SU-DHL-6 (cell line): Measurements from ENCODE around the gene RAD51B.

ENCODE experiments used
- H2AFZ ChIP-seq: fragments of 200-600 bp; sonication (generic); 2 replicates; pipeline ENCODE4 v1.6.1; 2014; ENCODE audit warnings: low read depth, mild to moderate bottlenecking, moderate library complexity, mixed read lengths, antibody characterized with exemption, low read length; ENCODE audit not compliant: severe bottlenecking
- H3F3A ChIP-seq: fragments of 200-600 bp; shearing (Covaris generic); 2 replicates; pipeline ENCODE4 v1.6.0; 2016; ENCODE audit warnings: antibody characterized with exemption, mild to moderate bottlenecking; ENCODE audit not compliant: insufficient read depth
- H3K27ac ChIP-seq: fragments of 200-600 bp; sonication (generic); 2 replicates; pipeline ENCODE4 v1.5.1; 2016; ENCODE audit warnings: low read depth, mild to moderate bottlenecking, low read length, moderate library complexity, mixed read lengths
- H3K27me3 ChIP-seq: fragments of 200-600 bp; sonication (generic), shearing (Covaris generic); 2 replicates; pipeline ENCODE4 v1.6.0; 2014; ENCODE audit warnings: mild to moderate bottlenecking, low read length
- H3K36me3 ChIP-seq: fragments of 200-600 bp; sonication (generic); 2 replicates; pipeline ENCODE4 v1.6.1; 2014; ENCODE audit warnings: mild to moderate bottlenecking, low read length, mixed read lengths
- H3K4me2 ChIP-seq: fragments of 300-600, 200-600 bp; shearing (Covaris generic), sonication (generic); 2 replicates; pipeline ENCODE4 v1.6.0; 2014; ENCODE audit warnings: low read length, low read depth, mild to moderate bottlenecking; ENCODE audit not compliant: poor library complexity, severe bottlenecking
- H3K4me3 ChIP-seq: fragments of 200-600 bp; sonication (generic); 2 replicates; pipeline ENCODE4 v1.5.1; 2014; ENCODE audit warnings: antibody characterized with exemption, low read length, mild to moderate bottlenecking, mixed read lengths; ENCODE audit not compliant: insufficient read depth, poor library complexity, severe bottlenecking
- H3K79me2 ChIP-seq: fragments of 200-600 bp; sonication (generic); 2 replicates; pipeline ENCODE4 v1.6.1; 2014; ENCODE audit warnings: mild to moderate bottlenecking, low read length, moderate library complexity; ENCODE audit not compliant: insufficient read depth
- H3K9ac ChIP-seq: fragments of 200-600 bp; sonication (generic); 2 replicates; pipeline ENCODE4 v1.7.0; 2014; ENCODE audit warnings: mild to moderate bottlenecking, low read length
- H3K9me2 ChIP-seq: fragments of 200-600 bp; sonication (generic); replicated peaks from 2 replicates; pipeline ENCODE4 v1.6.1; 2014; ENCODE audit warnings: low read length; ENCODE audit not compliant: insufficient read depth
- H3K9me3 ChIP-seq: fragments of 200-600 bp; sonication (generic); 2 replicates; pipeline ENCODE4 v1.6.1; 2014; ENCODE audit warnings: low read length, mixed read lengths; ENCODE audit not compliant: insufficient read depth
- H4K20me1 ChIP-seq: fragments of 200-600 bp; sonication (generic); 2 replicates; pipeline ENCODE4 v1.6.1; 2014; ENCODE audit warnings: low read depth, mild to moderate bottlenecking, antibody characterized with exemption, low read length, moderate library complexity, mixed read lengths
- EZH2phosphoT487 ChIP-seq: fragments of 200-600 bp; sonication (generic), shearing (Covaris generic); conservative IDR thresholded peaks from 2 replicates; pipeline ENCODE4 v1.6.1; 2018; ENCODE audit warnings: mild to moderate bottlenecking, antibody characterized with exemption, low read length, moderate library complexity, mixed read lengths
- TF ChIP-seq, protein P1 (sequence below): fragments of 200-600 bp; sonication (generic); IDR thresholded peaks from one replicate; pipeline ENCODE4 v1.5.1; 2017; ENCODE audit warnings: antibody characterized with exemption, mild to moderate bottlenecking, low read length, moderate library complexity; ENCODE audit not compliant: insufficient read depth, poor library complexity, severe bottlenecking

RAD51B gene

DNA sequence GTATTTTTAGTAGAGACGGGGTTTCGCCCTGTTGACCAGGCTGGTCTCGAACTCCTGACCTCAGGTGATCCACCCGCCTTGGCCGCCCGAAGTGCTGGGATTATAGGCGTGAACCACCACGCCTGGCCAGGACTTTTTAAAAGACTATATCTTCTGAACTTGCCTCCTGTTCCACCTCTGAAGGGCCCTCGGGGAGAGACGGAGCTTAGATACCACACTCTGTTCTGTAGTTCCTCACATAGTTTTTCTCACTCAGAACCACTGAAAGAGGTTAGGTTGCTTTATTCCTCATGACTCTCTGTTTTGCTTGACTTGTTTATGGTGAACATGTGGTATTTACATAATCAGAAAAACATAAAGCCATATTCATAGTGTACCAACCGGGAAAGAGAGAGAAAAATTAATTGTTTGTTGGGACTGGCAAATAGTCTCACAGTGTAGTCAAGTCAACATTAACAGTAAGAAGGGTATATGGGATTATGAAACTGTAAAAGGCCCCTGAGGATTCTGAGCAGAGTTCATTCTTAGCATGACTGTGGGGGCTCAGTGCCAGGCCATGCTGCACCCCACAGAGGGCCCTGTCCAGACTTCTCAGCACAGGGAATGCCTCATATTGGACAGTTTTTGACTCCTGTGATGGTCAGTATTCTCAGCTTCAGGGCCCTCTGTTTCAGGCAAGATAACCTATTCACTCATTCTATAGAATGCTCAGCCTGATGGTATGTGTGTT is 631.0 kb downstream of the RAD51B start:
- no peak for TF ChIP-seq EZH2phosphoT487
- TF ChIP-seq, protein P1, sequence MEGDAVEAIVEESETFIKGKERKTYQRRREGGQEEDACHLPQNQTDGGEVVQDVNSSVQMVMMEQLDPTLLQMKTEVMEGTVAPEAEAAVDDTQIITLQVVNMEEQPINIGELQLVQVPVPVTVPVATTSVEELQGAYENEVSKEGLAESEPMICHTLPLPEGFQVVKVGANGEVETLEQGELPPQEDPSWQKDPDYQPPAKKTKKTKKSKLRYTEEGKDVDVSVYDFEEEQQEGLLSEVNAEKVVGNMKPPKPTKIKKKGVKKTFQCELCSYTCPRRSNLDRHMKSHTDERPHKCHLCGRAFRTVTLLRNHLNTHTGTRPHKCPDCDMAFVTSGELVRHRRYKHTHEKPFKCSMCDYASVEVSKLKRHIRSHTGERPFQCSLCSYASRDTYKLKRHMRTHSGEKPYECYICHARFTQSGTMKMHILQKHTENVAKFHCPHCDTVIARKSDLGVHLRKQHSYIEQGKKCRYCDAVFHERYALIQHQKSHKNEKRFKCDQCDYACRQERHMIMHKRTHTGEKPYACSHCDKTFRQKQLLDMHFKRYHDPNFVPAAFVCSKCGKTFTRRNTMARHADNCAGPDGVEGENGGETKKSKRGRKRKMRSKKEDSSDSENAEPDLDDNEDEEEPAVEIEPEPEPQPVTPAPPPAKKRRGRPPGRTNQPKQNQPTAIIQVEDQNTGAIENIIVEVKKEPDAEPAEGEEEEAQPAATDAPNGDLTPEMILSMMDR = no peak
- Histone ChIP-seq H3K36me3 (no peaks in the 10 kb centered on the region), H3F3A (no peaks in the 10 kb centered on the region), H3K4me3 (no peak overlapping the region), H2AFZ (no peak overlapping the region), H3K9ac (no peak overlapping the region), H3K9me3 (no peaks in the 10 kb centered on the region), H3K79me2 (no peaks in the 10 kb centered on the region), H4K20me1 (no peaks in the 10 kb centered on the region), H3K4me2 (no peak overlapping the region), H3K27me3 (no peaks in the 10 kb centered on the region), H3K27ac (no peak overlapping the region), H3K9me2 (no peaks in the 10 kb centered on the region)

- no peak overlapping the region for H3K4me2 ChIP-seq
- H4K20me1 ChIP-seq = no peaks in the 10 kb centered on the region
- no peak overlapping the region for H3K9ac ChIP-seq
- H3K9me3 ChIP-seq = no peaks in the 10 kb centered on the region
- H3K79me2 ChIP-seq = no peaks in the 10 kb centered on the region
- H3K27ac ChIP-seq = no peak overlapping the region
- no peaks in the 10 kb centered on the region for H3K36me3 ChIP-seq
- no peaks in the 10 kb centered on the region for H3K9me2 ChIP-seq
- no peak overlapping the region for H2AFZ ChIP-seq
- H3F3A ChIP-seq = no peaks in the 10 kb centered on the region
- TF ChIP-seq EZH2phosphoT487 = no peak
- TF ChIP-seq, protein P1 = no peak
- no peaks in the 10 kb centered on the region for H3K27me3 ChIP-seq
- no peak overlapping the region for H3K4me3 ChIP-seq
These were observed 632.3 kb downstream of the RAD51B start for GRCh38 chr14:68451696-68452373.

DNA sequence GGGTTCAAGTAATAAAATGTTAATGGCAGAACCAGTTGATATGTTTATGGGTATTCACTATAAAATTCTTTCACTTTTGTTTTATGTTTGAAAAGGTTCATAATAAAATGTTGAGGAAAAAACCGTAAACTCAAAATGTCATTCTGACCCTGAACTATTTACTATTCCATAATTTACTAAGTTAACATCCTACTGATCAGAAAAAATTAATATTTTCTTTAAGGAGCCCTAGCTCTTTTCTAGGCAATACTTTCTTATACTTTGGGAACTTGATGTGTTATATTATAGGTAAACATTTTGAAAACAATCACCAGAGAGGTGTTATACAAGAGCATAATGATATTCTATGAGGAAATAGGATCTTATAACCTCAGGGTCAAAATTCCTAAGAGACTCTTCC is 638.7 kb downstream of the RAD51B start:
- no peaks in the 10 kb centered on the region for H3K9me2 ChIP-seq
- no peak overlapping the region for H3K4me3 ChIP-seq
- H3K9me3 ChIP-seq = no peaks in the 10 kb centered on the region
- H3K4me2 ChIP-seq = no peak overlapping the region
- no peaks in the 10 kb centered on the region for H4K20me1 ChIP-seq
- no peaks in the 10 kb centered on the region for H3K36me3 ChIP-seq
- TF ChIP-seq, protein P1 = no peak
- TF ChIP-seq EZH2phosphoT487 = no peak
- no peaks in the 10 kb centered on the region for H3K79me2 ChIP-seq
- H3K27ac ChIP-seq = no peak overlapping the region
- no peak overlapping the region for H3K9ac ChIP-seq
- H2AFZ ChIP-seq = no peak overlapping the region
- no peaks in the 10 kb centered on the region for H3K27me3 ChIP-seq
- H3F3A ChIP-seq = no peaks in the 10 kb centered on the region
